Spleen (tissue), 7 donors: ENCODE data around the gene LENG8.

Experiments used
- CTCF ChIP-seq, 11 experiments: fragments of 200-600 bp in 7 of 11; fragments of 450-650 bp in 4 of 11; sonication (generic) in 4 of 11; IDR thresholded peaks in 8 of 11; conservative IDR thresholded peaks in 3 of 11; 1 replicate in 7 of 11; 2 replicates in 4 of 11; pipeline versions ENCODE4 v1.4.0 to v1.8.0; 2016 to 2021; ENCODE audit warnings: antibody characterized with exemption in 11 of 11, inconsistent platforms in 4 of 11, mild to moderate bottlenecking in 1 of 11
- POLR2AphosphoS5 ChIP-seq, 3 donors: sonication (generic); formaldehyde crosslinking; IDR thresholded peaks; one replicate each; pipeline ENCODE4 v1.5.1; 2017; ENCODE audit warnings: antibody characterized with exemption in 3 of 3
- donor health status: DM: no; HTN: no; CAD: no; lungs with moderate emphysema.
- donor health status: DM: no; HTN: no; CAD: no.
- donor health status: DM: no; HTN: no; CAD: no.

GRCh38 chr19:54439174-54439851, 9.7 kb upstream of the LENG8 start:
- TF ChIP-seq CTCF (IDR thresholded peaks at IDR 0.05 in 8 of 11, conservative IDR thresholded peaks at IDR 0.05 in 3 of 11) (peak in 5 of 11 experiments; percentile 11 to 32 (median 30)), POLR2AphosphoS5 (IDR thresholded peaks at IDR 0.05) (no peak)
